Stimulated activated CD4-positive, alpha-beta T cell treated with anti-CD3 and anti-CD28 coated beads, Interleukin-2, amount 100 ng/mL, for 24 hours (primary cell): ENCODE measurements around the gene CYB5A.
"Not testable (repeated sequence)": the region's sequence is repeated elsewhere in the genome, so short reads cannot be mapped to it uniquely, and the experiment has no call there.

Source experiments
- DNase-seq, 2 donors: peaks; one replicate each; pipeline ENCODE4 v3.0.0-alpha.2; 2020

Gene CYB5A

DNA sequence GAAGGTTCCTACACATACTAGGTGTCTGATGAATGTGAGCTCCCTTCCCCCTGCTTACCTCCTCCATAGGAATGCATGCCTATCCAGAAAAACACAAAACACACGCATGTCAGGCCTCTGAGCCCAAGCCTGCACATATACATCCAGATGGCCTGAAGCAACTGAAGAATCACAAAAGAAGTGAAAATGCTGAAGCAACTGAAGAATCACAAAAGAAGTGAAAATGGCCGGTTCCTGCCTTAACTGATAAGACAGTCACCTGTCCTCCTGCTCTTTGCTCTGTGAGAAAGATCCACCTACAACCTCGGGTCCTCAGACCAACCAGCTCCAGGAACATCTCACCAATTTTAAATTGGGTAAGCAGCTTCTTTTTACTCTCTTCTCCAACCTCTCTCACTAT, 1.2 kb upstream of the CYB5A start:
- DNase-seq = not testable (repeated sequence)

DNA sequence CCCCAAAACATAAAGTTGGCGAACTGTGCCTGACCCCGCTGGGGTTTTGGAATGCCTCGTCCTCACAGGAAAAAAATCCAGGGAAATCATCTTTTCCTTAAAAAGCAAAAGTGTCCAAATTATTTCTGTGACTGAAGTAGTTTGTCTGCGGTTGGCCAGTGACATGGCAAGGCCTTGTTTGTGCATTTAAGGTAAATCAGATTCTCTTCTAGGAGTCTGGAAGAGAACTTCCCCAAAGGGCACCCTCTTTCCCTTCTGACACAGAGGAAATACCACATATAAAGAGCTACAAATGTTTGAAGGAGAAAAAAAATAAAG, 737 bp upstream of the CYB5A start:
- no peak for DNase-seq

DNA sequence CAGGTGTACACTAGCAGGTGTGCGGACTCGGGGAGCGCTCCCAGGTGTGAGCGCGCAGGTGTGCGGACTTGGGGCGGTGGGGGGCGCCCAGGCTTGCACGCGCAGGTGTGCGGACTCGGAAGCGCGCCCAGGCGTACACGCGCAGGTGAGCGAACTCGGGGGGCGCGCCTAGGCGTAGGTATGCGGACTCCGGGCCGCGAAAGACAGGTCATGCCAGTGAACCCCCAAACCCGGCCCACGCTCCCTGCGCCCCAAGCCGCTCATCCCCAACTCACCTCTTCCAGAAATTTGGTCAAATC, 342 bp downstream of the CYB5A start:
- DNase-seq = no peak

DNA sequence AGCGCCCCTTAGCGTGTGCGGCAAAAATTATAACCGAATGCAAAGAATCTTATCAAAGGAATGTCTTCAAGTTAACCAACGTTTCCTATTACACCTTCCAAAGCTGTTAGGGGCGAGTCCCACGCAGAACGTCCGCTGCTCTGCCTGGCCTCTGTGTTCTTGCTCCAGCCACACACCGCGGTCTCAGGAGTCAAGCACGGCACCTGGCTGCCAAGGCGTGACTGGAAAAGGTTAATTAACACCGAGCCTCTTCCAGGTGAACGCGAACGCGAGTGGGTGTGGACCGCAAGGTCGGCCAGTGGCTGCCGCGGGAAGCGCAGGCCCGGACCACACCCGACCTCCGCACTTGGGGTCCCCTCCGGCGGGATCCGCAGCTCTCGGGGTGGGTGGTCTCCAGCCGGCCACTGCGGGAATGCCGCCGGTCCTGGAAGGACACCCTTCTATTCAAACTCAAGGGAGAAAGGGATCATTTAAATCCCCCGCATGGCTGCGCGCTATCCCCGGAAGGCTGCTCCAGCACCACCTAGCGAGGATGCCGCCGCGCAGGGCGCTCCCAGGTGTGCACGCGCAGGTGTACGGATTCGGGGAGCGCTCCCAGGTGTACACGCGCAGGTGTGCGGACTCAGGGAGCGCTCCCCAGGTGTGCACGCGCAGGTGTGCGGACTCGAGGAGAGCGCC, 830 bp downstream of the CYB5A start:
- peak in 1 of 2 donors; percentile 20 for DNase-seq

DNA sequence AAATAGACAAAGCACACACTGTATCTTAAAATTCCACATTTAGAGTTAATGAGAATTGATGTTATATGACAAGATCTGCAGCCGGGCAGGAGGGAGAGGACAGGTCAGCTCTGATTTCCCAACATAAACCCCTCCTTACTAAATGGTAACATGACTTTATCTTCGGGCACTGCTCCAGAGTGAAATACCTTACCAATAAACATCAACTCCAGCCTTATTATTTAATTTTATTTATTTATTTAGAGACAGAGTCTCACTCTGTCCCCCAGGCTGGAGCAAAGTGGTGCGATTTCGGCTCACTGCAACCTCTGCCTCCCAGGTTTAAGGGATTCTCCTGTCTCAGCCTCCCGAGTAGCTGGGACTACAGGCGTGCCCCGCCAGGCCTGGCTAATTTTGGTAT, 1.7 kb downstream of the CYB5A start:
- DNase-seq = no peak

DNA sequence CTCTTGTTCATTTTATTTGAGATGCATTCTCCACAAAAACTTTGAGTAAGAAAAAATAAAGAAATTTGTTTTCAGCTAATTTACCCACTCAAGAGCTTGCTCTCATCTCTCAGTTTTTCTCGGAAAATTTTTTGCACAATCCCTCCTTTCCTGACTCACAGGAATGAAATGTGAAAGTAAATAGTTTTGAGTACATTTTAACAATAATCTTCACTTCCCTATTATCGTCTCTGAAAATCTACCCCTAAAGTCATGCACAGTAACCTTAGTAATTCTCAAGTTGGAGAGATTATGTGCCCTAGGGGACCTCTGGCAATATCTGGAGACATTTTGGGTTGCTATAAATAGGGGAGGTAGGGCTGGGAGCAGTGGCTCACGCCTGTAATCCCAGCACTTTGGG, 2.6 kb downstream of the CYB5A start:
- no peak for DNase-seq

DNA sequence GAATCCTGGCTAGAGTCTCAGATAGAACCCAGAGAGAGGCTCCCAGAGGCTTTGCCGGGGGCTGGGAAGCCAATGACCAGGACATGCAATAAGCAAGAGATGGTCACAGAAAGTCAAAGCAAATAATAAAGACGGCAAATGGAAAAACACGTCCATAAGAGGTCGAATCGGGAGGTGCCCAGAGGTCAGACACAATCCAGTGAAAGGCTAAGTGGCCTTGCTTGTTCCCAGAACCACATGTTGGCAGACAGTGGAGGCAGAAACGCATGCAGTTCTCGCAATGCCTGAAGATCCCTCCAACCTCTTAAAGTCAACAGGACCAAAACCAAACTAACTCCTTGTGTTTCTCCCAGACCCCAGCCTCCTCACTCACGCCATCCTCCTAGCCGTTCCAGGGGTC, 3.0 kb downstream of the CYB5A start:
- DNase-seq = no peak

DNA sequence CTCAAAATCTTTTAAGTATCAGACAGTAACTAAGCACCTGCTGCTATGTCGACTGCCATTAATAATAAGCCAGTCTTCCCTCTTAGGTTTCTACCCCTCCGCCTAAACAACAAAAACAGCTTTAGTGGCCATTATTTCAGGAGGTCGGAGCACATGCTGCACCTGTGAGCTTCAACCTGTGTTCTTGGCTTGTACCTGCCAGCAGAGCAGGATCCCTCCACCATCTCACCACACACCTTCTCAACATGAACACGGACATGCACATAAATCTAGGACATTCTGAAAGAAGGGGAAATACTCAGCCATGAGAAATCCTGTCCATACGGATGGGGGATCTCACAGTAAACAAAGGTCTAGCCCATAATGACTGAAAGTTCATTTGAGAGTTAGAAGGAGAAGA, 3.7 kb downstream of the CYB5A start:
- DNase-seq = no peak

DNA sequence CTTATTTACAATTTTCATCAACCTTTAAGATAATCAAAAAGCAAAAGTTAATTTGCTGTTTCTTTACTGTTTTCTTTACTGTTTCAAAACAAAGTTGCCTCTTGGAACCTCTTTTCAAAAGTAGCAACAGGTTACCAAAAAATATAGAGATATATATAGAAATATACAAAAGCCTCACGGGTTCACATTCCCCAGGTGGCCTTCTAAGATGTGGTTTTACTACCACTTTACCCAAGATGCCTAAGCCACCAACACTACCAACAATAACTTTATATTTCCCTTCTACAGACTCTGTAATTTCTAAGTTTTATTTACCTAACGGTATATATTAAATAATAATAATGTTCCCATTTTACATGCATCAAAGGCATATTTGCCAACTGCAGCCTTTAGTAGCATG, 4.9 kb downstream of the CYB5A start:
- no peak for DNase-seq

DNA sequence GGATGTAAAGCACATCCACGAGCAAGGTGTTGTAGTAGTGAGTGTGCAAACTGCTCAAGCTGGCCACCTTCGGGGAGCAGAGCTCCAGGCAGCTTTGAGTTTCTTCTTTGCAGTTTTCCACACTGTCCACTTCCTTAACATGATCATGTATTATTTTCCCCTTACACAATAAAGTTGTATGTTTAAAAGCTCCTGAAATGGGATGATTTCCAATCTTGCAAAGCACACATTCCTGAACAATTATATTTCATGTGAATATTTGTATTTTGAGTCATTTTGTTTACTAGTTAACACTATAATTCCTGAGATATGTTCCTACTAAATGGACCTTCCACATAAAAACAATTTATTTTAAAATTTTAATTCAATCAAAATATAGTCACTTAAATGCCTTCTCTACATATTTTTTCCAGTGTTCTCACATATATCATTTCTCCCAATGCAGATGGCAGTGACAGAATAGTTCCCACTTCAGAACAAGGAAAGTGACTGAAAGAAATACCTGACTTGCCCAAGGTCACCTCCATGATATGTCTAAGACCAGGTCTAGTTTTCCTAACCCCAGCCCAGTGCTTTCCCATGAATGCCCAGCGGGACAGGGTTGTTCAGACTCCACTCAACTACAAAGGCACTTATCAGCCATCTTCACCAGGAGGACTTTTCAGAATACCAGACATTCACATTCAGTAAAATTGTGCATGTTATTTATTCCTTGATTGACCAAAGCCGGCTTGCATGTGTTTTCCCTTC, 5.5 kb downstream of the CYB5A start:
- no peak for DNase-seq

DNA sequence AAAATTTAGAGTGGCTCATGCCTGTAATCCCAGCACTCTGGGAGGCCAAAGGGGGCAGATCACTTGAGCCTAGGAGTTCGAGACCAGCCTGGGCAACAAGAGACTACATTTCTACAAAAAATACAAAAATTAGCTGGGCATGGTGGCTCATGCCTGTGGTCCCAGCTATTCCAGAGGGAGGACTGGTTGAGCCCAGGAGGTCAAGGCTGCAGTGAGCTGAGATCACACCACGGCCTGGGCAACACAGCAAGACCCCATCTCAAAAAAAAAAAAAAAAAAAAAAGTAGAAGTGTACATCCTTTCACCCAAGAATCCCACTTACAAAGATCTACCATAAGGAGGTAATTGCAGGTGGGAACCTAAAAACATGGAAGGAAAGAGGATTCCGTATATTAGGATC, 6.2 kb downstream of the CYB5A start:
- DNase-seq = not testable (repeated sequence)

DNA sequence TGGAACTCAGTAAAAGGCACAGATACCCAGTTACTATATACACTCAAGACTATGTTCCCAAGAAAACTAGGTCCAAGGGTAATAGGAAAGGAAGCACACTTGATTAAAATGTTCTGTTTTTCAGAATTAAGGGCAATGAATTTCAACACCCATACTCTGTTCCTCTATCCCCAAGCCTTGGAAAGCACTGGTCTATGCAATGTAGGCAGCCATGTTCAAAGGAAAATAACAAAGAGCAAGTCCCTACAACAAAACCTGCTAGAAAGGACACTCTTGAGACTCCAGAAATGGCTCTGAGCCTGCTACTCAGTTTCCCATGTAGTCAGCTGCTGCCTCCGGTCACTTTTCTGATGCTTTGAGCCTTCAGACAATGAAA, 6.8 kb downstream of the CYB5A start:
- no peak for DNase-seq

DNA sequence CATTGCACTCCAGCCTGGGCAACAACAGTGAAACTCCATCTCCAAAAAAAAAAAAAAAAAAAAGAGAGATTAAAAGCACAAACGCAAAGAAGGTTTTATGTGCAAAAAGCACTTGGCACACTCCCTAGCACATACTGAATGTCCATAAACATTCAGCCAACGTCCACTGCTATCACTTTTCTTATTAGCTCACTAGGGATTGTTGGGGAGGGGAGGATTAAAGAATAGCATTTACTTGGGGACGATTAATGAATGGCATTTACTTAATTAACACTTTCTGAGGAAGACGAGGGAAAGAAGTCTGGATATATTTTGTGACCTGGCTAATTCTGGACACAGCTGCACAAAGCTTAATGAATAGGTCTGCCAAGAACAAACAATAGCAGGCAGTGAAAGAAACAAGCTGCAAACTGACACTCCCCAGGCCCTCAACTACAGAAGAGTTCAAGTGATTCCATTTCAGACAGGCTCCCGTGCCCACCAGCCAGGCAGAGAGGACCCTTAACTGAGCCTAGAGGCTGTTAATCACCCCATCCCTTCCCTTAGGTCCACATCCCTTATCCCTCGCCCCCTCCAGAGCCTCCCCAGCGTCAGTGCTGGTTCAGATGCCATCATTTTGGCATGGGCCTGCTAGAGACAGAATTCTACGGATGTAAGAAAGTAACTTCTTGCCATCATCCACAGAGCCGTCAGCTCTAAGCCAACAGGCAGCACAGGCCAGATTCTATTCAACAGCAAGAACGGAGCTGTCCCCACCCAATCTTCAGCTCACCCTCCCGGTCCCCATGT, 7.4 kb downstream of the CYB5A start:
- no peak for DNase-seq

DNA sequence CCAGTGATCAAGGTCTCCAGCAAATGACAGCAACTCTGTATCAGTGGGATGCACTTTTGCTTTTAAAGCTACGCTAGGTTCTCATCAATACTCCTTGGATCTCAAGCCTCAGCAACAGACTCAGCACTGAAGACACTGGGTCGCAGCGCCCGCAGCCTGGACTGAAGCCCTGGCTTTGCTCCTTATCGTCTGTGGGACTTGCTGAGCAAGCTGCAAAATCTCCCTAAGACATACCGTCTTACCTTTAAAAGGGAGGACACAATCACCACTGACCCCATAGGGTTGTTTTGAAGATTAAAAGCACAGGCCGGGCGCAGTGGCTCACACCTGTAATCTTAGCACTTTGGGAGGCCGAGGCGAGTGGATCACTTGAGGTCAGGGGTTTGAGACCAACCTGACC, 8.1 kb downstream of the CYB5A start:
- no peak for DNase-seq

DNA sequence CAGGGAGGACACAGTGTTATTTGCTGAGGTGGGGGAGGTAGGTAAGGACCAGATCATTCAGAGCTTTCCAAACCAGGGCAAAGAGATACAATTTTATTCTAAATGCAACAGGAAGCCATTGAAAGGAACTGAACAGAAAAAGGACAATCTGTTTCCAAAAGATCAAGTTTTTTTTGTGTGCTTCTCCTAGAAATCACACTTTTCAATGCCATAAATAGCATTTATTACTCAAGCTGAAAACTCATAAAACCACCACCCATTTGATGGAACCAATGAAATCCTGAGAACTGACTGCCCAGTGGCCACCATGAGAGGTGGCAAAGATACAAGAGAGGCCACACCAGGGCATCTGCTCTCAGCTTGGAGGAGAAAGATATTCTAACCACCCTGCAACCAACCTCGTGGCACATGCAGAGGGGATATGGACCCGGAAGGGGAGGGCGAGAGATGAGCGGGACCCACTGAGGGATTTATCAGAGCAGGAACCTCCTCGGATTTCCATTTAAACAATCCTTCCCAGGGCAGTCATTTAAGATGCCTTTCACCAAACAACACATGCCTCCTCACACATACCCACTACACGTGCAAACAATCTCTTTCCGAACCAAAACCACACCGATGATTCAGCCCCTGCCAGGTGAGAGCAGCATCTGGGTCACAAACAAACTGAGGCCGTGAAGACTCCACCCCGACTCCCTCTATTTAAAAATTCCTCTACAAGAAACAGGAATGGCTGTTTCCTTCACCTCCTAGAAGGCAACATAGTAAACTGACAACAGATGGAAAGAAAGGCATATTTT, 8.8 kb downstream of the CYB5A start:
- no peak for DNase-seq

DNA sequence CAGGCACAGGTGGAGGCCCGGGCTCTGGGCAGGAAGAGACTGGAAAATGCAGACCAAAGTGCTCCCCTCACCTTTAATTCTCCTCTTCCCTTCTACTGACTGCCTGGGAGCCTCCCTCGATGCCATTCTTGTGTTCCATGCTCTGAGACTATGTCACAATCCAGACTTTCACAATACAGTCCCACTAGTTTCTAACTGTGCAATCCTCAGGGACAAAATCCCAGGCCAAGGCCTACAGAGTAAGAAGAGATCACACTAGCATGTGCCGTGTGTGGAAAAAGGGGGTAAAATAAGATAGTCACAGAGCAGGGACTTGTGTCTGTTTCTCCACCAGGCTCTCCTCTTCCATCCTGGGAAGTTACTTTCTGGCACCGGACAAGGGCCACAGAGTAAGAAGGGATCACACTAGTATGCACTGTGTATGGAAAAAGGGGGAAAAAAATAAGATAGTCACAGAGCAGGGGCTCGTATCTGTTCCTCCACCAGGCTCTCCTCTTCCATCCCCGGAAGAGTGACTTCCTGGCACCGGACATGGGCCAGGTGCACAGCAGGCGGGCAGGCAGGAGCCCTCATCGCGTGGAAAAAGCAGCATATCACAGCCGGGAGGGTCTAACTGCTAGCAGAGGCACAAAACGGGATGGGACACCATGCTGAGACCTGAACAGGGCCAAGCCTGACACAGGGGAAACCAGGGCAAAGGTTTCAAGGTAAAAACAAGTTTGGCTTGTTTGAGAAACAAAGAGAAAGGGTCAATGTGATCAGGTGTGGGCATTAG, 9.6 kb downstream of the CYB5A start:
- no peak for DNase-seq

DNA sequence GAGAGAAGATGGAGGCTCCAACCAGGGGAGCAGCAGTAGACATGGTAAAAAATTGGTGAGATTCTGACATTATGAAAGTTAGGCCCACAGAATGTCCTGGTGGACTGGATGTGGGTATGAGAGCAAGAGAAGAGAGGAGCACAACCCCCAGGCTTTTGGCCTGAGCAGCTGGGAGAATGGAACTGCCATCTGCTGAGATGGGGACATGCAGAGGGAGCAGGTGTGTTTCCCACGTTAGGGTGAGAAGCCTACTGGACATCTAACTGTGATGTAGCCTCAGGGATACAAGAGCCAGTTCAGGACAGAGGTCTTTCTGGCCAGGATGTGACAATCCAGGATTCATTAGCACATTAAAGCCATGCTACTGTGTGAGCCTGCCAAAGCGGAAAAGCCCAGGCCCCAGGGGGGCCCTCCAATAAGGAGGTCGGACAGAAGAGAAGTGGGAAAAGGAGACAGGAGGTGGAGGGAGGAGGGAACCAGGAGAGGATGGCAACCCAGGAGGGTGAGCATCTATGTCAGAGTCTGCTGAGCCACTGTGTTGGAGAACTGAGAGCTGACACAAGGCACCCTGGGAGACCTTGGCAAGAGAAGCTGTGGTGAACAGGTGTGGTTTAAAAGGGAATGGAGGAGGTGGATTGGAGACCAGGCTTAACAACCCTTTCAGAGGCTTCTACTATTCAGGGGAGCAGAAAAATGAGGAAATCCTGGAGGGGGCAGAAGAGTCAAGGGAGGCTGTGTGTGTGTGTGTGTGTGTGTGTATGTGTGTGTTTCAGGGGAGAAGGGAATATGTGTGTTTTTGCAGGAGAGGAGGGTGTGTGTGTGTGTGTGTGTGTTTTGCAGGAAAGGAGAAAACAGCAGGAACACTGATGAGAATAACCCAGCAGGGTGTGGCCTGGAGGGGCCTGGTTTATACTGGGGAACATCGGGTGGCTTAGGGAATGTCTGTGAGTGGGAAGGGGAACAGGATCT, 10.5 kb downstream of the CYB5A start:
- no peak for DNase-seq

DNA sequence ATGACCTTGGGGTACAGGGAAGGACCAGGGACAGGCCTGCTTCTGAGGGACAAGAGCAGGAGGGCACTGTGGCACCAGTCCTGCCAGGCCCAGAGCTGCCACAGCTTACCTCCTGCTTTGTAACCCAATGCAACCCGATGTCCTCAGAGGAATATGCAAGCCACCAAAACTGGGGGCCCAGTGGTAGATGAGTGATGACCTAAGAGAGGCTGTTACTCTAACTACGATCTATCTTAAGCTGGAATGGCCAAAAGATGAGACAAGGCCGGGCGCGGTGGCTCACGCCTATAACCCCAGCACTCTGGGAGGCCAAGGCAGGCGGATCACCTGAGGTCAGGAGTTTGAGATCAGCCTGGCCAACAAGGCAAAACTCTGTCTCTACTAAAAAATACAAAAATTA, 12.8 kb downstream of the CYB5A start:
- DNase-seq = no peak

DNA sequence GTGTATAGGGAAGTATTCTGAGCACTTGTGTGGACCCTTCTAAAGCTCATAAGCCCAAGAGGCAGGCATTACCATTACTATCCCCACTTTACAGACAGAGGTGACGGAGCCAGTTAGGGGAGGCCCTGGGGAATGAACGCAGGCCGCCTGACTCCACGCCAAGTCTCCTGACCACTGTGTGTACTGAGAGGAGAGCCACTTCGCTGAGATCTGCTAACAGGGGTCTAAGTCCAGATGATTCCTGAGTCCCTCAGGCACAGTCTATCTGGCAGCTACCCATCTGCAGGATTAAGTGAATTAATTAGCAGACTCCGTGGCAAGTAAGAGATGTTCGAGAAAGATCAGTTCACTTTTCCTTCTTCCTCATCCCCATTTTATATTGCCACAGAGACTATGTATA, 13.7 kb downstream of the CYB5A start:
- no peak for DNase-seq

DNA sequence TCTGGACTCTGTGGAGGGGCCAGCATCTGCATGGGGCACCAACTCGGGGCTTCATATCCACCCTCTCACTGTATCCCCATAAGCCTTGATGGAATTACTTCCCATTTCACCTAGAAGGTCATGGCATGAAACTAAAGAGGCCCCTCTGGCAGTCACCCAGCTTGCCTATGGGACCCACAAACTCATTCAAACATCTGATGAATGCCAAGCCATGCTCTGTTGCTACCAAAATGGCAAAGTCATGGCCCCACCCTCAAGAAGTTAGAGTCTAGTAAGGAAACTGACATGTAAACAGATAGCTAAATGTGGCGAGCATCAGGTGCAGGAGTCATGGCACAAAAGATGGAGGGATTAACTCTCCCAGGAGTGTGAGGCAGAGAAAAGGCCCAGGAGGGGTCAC, 14.5 kb downstream of the CYB5A start:
- DNase-seq = no peak

DNA sequence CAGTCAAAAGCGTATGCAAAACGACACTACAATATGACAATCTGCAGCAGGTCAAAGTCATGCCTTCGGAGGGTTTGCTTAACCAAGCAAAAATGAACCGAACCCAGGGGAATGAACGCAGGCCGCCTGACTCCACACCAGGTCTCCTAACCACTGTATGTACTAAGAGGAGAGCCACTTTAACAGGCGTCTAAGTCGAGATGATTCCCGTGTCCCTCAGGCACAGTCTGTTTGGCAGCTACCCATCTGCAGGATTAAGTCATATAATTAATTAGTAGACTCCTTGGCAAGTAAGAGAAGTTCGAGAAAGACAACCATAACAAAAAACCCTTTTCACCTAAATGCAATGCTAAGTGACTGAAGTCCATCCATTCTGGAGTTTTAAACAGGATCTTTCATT, 15.2 kb downstream of the CYB5A start:
- no peak for DNase-seq

DNA sequence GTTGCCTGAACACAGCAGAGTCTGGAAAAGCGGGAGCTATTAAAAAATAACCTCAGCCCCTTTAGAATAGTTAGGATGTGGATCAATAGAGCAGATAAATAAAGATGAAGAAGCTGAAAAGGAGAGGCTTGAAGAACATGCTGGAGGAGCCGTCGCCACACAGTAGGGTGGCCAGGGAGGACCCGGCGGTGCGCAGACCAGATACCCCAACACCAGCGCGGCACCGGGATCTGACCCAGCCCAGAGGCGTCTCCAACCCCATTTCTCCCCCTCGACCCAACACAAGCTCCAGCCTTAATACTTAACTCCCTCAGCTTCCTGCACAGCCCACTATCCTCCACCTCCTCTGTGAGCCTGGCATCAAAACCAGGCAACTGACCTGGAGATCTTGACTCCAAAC, 16.0 kb downstream of the CYB5A start:
- no peak for DNase-seq
